HepG2 (cell line): ENCODE results near the gene USP10. TPM values are rescaled to one million over a fixed set of nuclear protein-coding genes. Genes with fewer than 3 reads are reported as not detected.

Experiments
- ELF4 ChIP-seq: sonication (generic); formaldehyde crosslinking; IDR thresholded peaks from 2 replicates; pipeline ENCODE4 v1.5.0; 2020; ENCODE audit warnings: missing genetic modification reagents, mild to moderate bottlenecking, moderate library complexity, borderline replicate concordance
- FOXP4 ChIP-seq: sonication (generic); formaldehyde crosslinking; IDR thresholded peaks from 2 replicates; pipeline ENCODE4 v1.4.0; 2020; ENCODE audit warnings: missing genetic modification reagents
- KDM4B ChIP-seq: sonication (generic); formaldehyde crosslinking; IDR thresholded peaks from 2 replicates; pipeline ENCODE4 v1.4.0; 2020; ENCODE audit warnings: missing genetic modification reagents
- LCORL ChIP-seq, 2 experiments: fragments of 450-650 bp in 1 of 2; sonication (generic) in 1 of 2; formaldehyde crosslinking in 1 of 2; IDR thresholded peaks; 2 replicates each; pipeline versions ENCODE4 v1.5.0 to v1.6.1; 2017 to 2020; ENCODE audit warnings: antibody characterized with exemption in 1 of 2, missing genetic modification reagents in 1 of 2
- MAFG ChIP-seq: sonication (generic); formaldehyde crosslinking; IDR thresholded peaks from 2 replicates; pipeline ENCODE4 v1.5.1; 2020; ENCODE audit warnings: mild to moderate bottlenecking, missing genetic modification reagents
- SSRP1 ChIP-seq: IDR thresholded peaks from 2 replicates; pipeline ENCODE4 v1.6.1; 2016; ENCODE audit warnings: control low read depth
- TBL1XR1 ChIP-seq: fragments of 150-350 bp; IDR thresholded peaks from 2 replicates; pipeline ENCODE4 v1.6.1; 2014; ENCODE audit warnings: borderline replicate concordance, low read length; ENCODE audit not compliant: partially characterized antibody
- THAP11 ChIP-seq: IDR thresholded peaks from 2 replicates; pipeline ENCODE4 v1.6.1; 2016; ENCODE audit warnings: missing biosample characterization, missing genetic modification reagents
- XRCC5 ChIP-seq: fragments of 200-400 bp; formaldehyde crosslinking; optimal IDR thresholded peaks from 2 replicates; pipeline ENCODE3; 2017; ENCODE audit warnings: mild to moderate bottlenecking, low read length
- ZNF253 ChIP-seq: sonication (generic); formaldehyde crosslinking; IDR thresholded peaks from 2 replicates; pipeline ENCODE4 v1.8.0; 2022; ENCODE audit warnings: mild to moderate bottlenecking, missing genetic modification reagents, borderline replicate concordance
- ZNF263 ChIP-seq: sonication (generic); formaldehyde crosslinking; IDR thresholded peaks from 2 replicates; pipeline ENCODE4 v1.4.0; 2020; ENCODE audit warnings: missing genetic modification reagents
- ZNF382 ChIP-seq: sonication (generic); formaldehyde crosslinking; IDR thresholded peaks from 2 replicates; pipeline ENCODE4 v1.5.0; 2020; ENCODE audit warnings: missing genetic modification reagents, mild to moderate bottlenecking, borderline replicate concordance
- ZNF451 ChIP-seq: sonication (generic); formaldehyde crosslinking; IDR thresholded peaks from 2 replicates; pipeline ENCODE4 v1.5.0; 2020; ENCODE audit warnings: mild to moderate bottlenecking, missing genetic modification reagents
- ZNF460 ChIP-seq: sonication (generic); formaldehyde crosslinking; IDR thresholded peaks from 2 replicates; pipeline ENCODE4 v1.5.1; 2020; ENCODE audit warnings: missing genetic modification reagents, mild to moderate bottlenecking, borderline replicate concordance
- ZNF557 ChIP-seq: sonication (generic); formaldehyde crosslinking; IDR thresholded peaks from 2 replicates; pipeline ENCODE4 v1.4.0; 2020; ENCODE audit warnings: missing genetic modification reagents
- ZNF782 ChIP-seq: sonication (generic); formaldehyde crosslinking; IDR thresholded peaks from 2 replicates; pipeline ENCODE4 v1.4.0; 2020; ENCODE audit warnings: missing genetic modification reagents, mild to moderate bottlenecking, borderline replicate concordance
- ZNF784 ChIP-seq: sonication (generic); formaldehyde crosslinking; IDR thresholded peaks from 2 replicates; pipeline ENCODE4 v1.5.1; 2020; ENCODE audit warnings: missing genetic modification reagents, mild to moderate bottlenecking, borderline replicate concordance
- polyA plus RNA-seq, 8 experiments: library from polyadenylated mRNA; depleted of rRNA in 3 of 8; stranded (reverse) in 7 of 8; unstranded in 1 of 8; fragments of >200 nt; fragmentation: Illumina TruSeq in 4 of 8; extraction: Trizol in 4 of 8; gene quantifications; 2 replicates each; pipeline versions ENCODE4 v1.2.1 to v1.2.3, GENCODE V29; 2011 to 2016; ENCODE audit warnings: low read depth in 4 of 8, missing spikeins in 1 of 8, mixed read lengths in 1 of 8; ENCODE audit not compliant: insufficient read depth in 1 of 8
- total RNA-seq, 5 experiments: library from RNA; depleted of rRNA; stranded (reverse); fragments of >200 nt; fragmentation: Illumina TruSeq; extraction: Trizol; gene quantifications; 2 replicates each; pipeline ENCODE4 v1.2.3, GENCODE V29; 2016; ENCODE audit warnings: low read depth in 1 of 5
- TF ChIP-seq, protein P1 (sequence below): sonication (generic); formaldehyde crosslinking; IDR thresholded peaks from 2 replicates; pipeline ENCODE4 v1.9.0; 2022; ENCODE audit warnings: missing genetic modification reagents, mild to moderate bottlenecking, borderline replicate concordance
- TF ChIP-seq, protein P2 (sequence below): sonication (generic); formaldehyde crosslinking; IDR thresholded peaks from 2 replicates; pipeline ENCODE4 v1.5.1; 2020; ENCODE audit warnings: mild to moderate bottlenecking, missing genetic modification reagents, moderate library complexity
- TF ChIP-seq, protein P3 (sequence below): fragments of 450-650 bp; IDR thresholded peaks from 2 replicates; pipeline ENCODE4 v1.6.1; 2016

The USP10 gene
- total and polyA plus RNA-seq, 2 of the 13 experiments (the other 11 are each of a cell fraction or from before 2014, with no cell fraction given), result 79.1 to 122 TPM

DNA sequence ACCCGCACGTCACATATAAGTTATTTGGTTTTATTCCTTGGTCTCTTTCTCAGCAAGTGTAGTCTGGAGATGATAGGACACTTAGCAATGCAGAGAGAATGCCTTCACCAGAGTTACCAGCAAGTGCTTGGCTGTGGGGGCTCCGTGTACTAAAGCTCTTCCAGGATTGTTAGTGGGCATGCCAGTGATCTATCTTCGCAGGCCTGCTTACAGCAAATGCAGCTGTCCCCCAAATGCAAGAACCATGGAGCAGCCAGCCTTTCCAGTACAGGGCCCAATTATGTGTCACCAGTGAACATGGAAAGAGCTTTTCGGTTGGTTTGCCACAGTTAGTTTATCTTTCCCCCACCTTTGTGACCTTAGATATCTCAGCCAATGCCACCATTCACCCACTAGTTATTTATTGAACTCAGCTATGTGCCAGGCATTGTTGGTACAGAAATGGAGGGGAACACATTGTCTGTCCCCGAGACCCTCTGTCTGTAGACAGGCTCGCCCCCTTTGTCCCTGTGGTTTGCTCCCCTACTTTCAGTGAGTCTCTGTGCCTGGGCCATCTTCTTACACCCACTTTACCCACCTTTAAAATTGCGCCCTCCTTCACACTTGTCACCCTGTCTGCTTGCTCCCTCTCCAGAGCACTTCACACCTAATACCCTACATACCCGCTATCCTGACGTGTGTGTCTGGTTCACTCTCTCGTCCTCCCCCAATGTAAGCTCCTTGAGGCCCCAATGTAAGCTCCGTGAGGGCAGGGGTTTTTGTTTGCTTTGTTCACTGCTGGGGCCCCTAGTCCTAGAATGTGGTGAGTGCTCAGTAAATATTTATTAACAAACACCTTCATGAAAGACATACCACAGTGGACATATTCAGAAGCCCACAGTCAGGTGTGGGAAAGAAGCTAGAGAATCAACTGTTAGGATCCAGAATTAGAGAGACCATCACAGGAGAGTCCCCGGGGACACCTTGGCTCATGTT, 13.3 kb downstream of the USP10 start (continued):
- TF ChIP-seq, protein P1, sequence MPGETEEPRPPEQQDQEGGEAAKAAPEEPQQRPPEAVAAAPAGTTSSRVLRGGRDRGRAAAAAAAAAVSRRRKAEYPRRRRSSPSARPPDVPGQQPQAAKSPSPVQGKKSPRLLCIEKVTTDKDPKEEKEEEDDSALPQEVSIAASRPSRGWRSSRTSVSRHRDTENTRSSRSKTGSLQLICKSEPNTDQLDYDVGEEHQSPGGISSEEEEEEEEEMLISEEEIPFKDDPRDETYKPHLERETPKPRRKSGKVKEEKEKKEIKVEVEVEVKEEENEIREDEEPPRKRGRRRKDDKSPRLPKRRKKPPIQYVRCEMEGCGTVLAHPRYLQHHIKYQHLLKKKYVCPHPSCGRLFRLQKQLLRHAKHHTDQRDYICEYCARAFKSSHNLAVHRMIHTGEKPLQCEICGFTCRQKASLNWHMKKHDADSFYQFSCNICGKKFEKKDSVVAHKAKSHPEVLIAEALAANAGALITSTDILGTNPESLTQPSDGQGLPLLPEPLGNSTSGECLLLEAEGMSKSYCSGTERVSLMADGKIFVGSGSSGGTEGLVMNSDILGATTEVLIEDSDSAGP (CRISPR knock-in tag), result 0 out of 2 replicates have a peak, but pooled peaks have one; percentile 10
- TF ChIP-seq ZNF557, result no peak
- TF ChIP-seq TBL1XR1, result no peak
- TF ChIP-seq THAP11 (CRISPR knock-in tag), result no peak
- TF ChIP-seq ZNF253 (CRISPR knock-in tag), result no peak
- TF ChIP-seq ZNF451, result no peak
- TF ChIP-seq ELF4 (CRISPR knock-in tag), result no peak
- TF ChIP-seq ZNF782, result no peak
- TF ChIP-seq ZNF460 (CRISPR knock-in tag), result no peak
- TF ChIP-seq ZNF382, result no peak
- TF ChIP-seq, protein P2, sequence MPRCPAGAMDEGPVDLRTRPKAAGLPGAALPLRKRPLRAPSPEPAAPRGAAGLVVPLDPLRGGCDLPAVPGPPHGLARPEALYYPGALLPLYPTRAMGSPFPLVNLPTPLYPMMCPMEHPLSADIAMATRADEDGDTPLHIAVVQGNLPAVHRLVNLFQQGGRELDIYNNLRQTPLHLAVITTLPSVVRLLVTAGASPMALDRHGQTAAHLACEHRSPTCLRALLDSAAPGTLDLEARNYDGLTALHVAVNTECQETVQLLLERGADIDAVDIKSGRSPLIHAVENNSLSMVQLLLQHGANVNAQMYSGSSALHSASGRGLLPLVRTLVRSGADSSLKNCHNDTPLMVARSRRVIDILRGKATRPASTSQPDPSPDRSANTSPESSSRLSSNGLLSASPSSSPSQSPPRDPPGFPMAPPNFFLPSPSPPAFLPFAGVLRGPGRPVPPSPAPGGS (CRISPR knock-in tag), result no peak
- no peak for TF ChIP-seq MAFG (CRISPR knock-in tag)
- TF ChIP-seq LCORL (IDR thresholded peaks at IDR 0.05), result no peak
- TF ChIP-seq LCORL (CRISPR knock-in tag; IDR thresholded peaks at IDR 0.05), result no peak
- peak; percentile 72 for TF ChIP-seq FOXP4
- no peak for TF ChIP-seq KDM4B
- TF ChIP-seq, protein P3, sequence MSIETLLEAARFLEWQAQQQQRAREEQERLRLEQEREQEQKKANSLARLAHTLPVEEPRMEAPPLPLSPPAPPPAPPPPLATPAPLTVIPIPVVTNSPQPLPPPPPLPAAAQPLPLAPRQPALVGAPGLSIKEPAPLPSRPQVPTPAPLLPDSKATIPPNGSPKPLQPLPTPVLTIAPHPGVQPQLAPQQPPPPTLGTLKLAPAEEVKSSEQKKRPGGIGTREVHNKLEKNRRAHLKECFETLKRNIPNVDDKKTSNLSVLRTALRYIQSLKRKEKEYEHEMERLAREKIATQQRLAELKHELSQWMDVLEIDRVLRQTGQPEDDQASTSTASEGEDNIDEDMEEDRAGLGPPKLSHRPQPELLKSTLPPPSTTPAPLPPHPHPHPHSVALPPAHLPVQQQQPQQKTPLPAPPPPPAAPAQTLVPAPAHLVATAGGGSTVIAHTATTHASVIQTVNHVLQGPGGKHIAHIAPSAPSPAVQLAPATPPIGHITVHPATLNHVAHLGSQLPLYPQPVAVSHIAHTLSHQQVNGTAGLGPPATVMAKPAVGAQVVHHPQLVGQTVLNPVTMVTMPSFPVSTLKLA, result no peak
- peak; percentile 24 for TF ChIP-seq XRCC5
- TF ChIP-seq ZNF784 (CRISPR knock-in tag), result 0 out of 2 replicates have a peak, but pooled peaks have one; percentile 67
- no peak for TF ChIP-seq SSRP1 (CRISPR knock-in tag)
- TF ChIP-seq ZNF263 (CRISPR knock-in tag), result peak; percentile 82
